Right atrium auricular region (tissue), 2 donors: ENCODE data around the gene PFDN1. TPM values are rescaled to one million over a fixed set of nuclear protein-coding genes. Genes with fewer than 3 reads are reported as not detected.
A peak's percentile ranks its signal among the peaks of the same experiment; 100 is the strongest.

Source experiments
- DNase-seq: peaks from one replicate; pipeline ENCODE4 v3.0.0-alpha.2; 2019; ENCODE audit warnings: low spot score
- H3K27ac ChIP-seq, 2 donors: fragments of 200-600 bp; sonication (generic); 1 replicate in 1 of 2; 2 replicates in 1 of 2; pipeline ENCODE4 v1.5.1; 2016 to 2019
- H3K27me3 ChIP-seq, 2 donors: fragments of 200-600 bp; sonication (generic); one replicate each; pipeline versions ENCODE4 v1.5.1 to v1.6.0; 2017 to 2019
- H3K36me3 ChIP-seq: fragments of 200-600 bp; sonication (generic); one replicate; pipeline ENCODE4 v1.5.1; 2016
- H3K4me1 ChIP-seq, 2 donors: fragments of 200-600 bp; sonication (generic); one replicate each; pipeline versions ENCODE4 v1.5.1 to v1.6.0; 2017 to 2019
- H3K4me3 ChIP-seq, 2 donors: fragments of 200-600 bp; sonication (generic); 1 replicate in 1 of 2; 2 replicates in 1 of 2; pipeline ENCODE4 v1.5.1; 2017 to 2019; ENCODE audit warnings: mild to moderate bottlenecking in 1 of 2, moderate library complexity in 1 of 2
- H3K9me3 ChIP-seq, 2 donors: fragments of 200-600 bp; sonication (generic); one replicate each; pipeline ENCODE4 v1.5.1; 2019
- CTCF ChIP-seq, 2 donors: fragments of 200-600 bp; sonication (generic); IDR thresholded peaks; one replicate each; pipeline ENCODE4 v1.5.1; 2019; ENCODE audit warnings: antibody characterized with exemption in 2 of 2
- total RNA-seq, 2 donors: library from RNA; depleted of rRNA; stranded (reverse); fragments of >200 nt; gene quantifications; one replicate each; pipeline ENCODE4 v1.1.0, GENCODE V29; 2016

The PFDN1 gene
- total RNA-seq, 2 donors from 2014 or later, result 80.4 to 123 TPM

- no peaks in the 10 kb centered on the region for H3K36me3 ChIP-seq
- no peak for DNase-seq
- H3K4me1 ChIP-seq, result peaks cover 0 to 31% of the 10 kb centered on the region in 2 donors
- no peaks in the 10 kb centered on the region for H3K9me3 ChIP-seq
- no peak overlapping the region for H3K4me3 ChIP-seq
- H3K27ac ChIP-seq, result peak overlapping the region; percentile 52 to 63
- H3K27me3 ChIP-seq, result no peaks in the 10 kb centered on the region
- no peak for TF ChIP-seq CTCF (IDR thresholded peaks at IDR 0.05)
Observed at GRCh38 chr5:140311011-140311467, 8.1 kb upstream of the PFDN1 start.

GRCh38 chr5:140310434-140310833 is 7.5 kb upstream of the PFDN1 start:
- H3K4me1 ChIP-seq, result peaks cover 0 to 31% of the 10 kb centered on the region in 2 donors
- no peak for DNase-seq
- H3K27me3 ChIP-seq, result no peaks in the 10 kb centered on the region
- H3K9me3 ChIP-seq, result no peaks in the 10 kb centered on the region
- H3K4me3 ChIP-seq, result no peak overlapping the region
- no peak for TF ChIP-seq CTCF (IDR thresholded peaks at IDR 0.05)
- no peaks in the 10 kb centered on the region for H3K36me3 ChIP-seq
- peak overlapping the region; percentile 52 to 63 for H3K27ac ChIP-seq

GRCh38 chr5:140309706-140310249 is 6.9 kb upstream of the PFDN1 start:
- no peaks in the 10 kb centered on the region for H3K27me3 ChIP-seq
- H3K9me3 ChIP-seq, result no peaks in the 10 kb centered on the region
- no peak for DNase-seq
- H3K4me3 ChIP-seq, result no peak overlapping the region
- H3K36me3 ChIP-seq, result no peaks in the 10 kb centered on the region
- TF ChIP-seq CTCF (IDR thresholded peaks at IDR 0.05), result no peak
- H3K27ac ChIP-seq, result no peak overlapping the region
- peaks cover 0 to 31% of the 10 kb centered on the region in 2 donors for H3K4me1 ChIP-seq

GRCh38 chr5:140305471-140305870 is 2.6 kb upstream of the PFDN1 start:
- H3K4me3 ChIP-seq, result no peak overlapping the region
- no peak for DNase-seq
- no peaks in the 10 kb centered on the region for H3K27me3 ChIP-seq
- H3K4me1 ChIP-seq, result peaks cover 0 to 26% of the 10 kb centered on the region in 2 donors
- TF ChIP-seq CTCF (IDR thresholded peaks at IDR 0.05), result no peak
- H3K9me3 ChIP-seq, result no peaks in the 10 kb centered on the region
- no peak overlapping the region for H3K27ac ChIP-seq
- H3K36me3 ChIP-seq, result no peaks in the 10 kb centered on the region

GRCh38 chr5:140303966-140304365 is 1.1 kb upstream of the PFDN1 start:
- no peak overlapping the region for H3K27ac ChIP-seq
- DNase-seq, result no peak
- H3K9me3 ChIP-seq, result no peaks in the 10 kb centered on the region
- H3K4me3 ChIP-seq, result no peak overlapping the region
- peaks cover 0 to 24% of the 10 kb centered on the region in 2 donors for H3K4me1 ChIP-seq
- TF ChIP-seq CTCF (IDR thresholded peaks at IDR 0.05), result no peak
- H3K36me3 ChIP-seq, result peaks cover 9% of the 10 kb centered on the region
- no peaks in the 10 kb centered on the region for H3K27me3 ChIP-seq

- Histone ChIP-seq H3K4me1 (peaks cover 0 to 50% of the 10 kb centered on the region in 2 donors), H3K27me3 (no peaks in the 10 kb centered on the region), H3K4me3 (no peak overlapping the region), H3K36me3 (peaks cover 9% of the 10 kb centered on the region), H3K9me3 (no peaks in the 10 kb centered on the region), H3K27ac (no peak overlapping the region)
- DNase-seq, result no peak
- no peak for TF ChIP-seq CTCF (IDR thresholded peaks at IDR 0.05)
Observed at GRCh38 chr5:140301136-140301535, 1.8 kb downstream of the PFDN1 start.
